Head of caudate nucleus (tissue), 42 donors: ENCODE data around the gene PCMT1.
A peak's percentile ranks its signal among the peaks of the same experiment; 100 is the strongest.
"Not testable (repeated sequence)": the region's sequence is repeated elsewhere in the genome, so short reads cannot be mapped to it uniquely, and the experiment has no call there.

Source experiments
- DNase-seq, 42 donors: peaks; one replicate each; pipeline versions ENCODE4 v3.0.0 to v3.0.0-alpha.2; 2020 to 2021; ENCODE audit warnings: mixed read lengths in 7 of 42
- intact Hi-C: fragments of 100-400 bp; cut with DNase I; formaldehyde crosslinking; loops from one replicate; pipeline ENCODE4 v1.15.0; 2022

Gene PCMT1

GRCh38 chr6:149844480-149844879 is 94.9 kb downstream of the PCMT1 start:
- DNase-seq: no peak
- intact Hi-C loops: no loop called here

- no peak for DNase-seq
- intact Hi-C loops: no loop called here
Observed at GRCh38 chr6:149845549-149845948, 96.0 kb downstream of the PCMT1 start.

- intact Hi-C loops: no loop called here
Observed at GRCh38 chr6:149846321-149846720, 96.8 kb downstream of the PCMT1 start.

DNA sequence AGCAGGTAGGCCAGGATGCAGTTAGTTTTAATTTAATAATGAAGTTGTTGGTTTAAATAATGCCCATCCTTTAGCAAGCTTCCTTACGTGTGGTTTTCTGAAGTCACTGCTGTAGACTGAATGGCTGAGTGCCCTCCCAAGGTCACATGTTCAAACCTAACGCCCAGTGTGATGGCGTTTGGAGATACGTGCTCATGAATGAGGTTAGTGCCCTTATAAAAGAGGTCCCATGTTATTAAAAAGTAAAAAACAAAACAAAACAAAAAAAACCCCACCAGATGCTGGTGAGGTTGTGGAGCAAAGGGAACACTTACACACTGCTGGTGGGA is 98.4 kb downstream of the PCMT1 start:
- intact Hi-C loops: no loop called here

More at GRCh38 chr6:149846321-149846720, 96.8 kb downstream of the PCMT1 start:
- DNase-seq: peak in 41 of 42 donors; percentile 20 to 82 (median 56)

GRCh38 chr6:149848343-149848742 is 98.8 kb downstream of the PCMT1 start:
- intact Hi-C loops, DNase-seq: not testable (repeated sequence)

More for the DNA sequence above, 98.4 kb downstream of the PCMT1 start:
- DNase-seq: no peak

DNA sequence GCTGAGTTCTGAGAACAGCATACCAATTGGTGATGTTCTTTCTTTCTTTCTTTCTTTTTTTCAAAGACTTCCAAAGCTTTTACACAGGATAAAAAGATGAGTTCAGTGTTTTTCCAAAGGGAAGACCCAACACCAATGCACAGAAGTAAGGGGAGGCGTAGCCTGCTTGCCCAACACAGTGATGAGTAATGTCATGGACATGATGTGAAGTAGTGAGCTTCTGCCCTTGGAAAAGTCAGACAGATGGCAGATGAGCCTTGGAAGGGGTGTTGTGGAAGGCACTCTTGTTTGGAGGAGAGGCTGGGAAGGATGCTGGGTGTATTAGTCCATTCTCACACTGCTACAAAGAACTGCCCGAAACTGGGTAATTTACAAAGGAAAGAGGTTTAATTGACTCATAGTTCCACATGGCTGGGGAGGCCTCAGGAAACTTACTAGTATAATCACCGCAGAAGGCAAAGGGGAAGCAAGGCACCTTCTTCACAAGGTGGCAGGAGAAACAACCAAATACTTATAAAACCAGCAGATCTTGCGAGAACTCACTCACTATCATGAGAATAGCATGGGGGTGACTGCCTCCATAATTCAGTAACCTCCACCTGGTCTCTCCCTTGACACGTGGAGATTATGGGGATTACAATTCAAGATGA is 102.0 kb downstream of the PCMT1 start:
- intact Hi-C loops: no loop called here
- no peak for DNase-seq

GRCh38 chr6:149852180-149852579 is 102.6 kb downstream of the PCMT1 start:
- DNase-seq: no peak

DNA sequence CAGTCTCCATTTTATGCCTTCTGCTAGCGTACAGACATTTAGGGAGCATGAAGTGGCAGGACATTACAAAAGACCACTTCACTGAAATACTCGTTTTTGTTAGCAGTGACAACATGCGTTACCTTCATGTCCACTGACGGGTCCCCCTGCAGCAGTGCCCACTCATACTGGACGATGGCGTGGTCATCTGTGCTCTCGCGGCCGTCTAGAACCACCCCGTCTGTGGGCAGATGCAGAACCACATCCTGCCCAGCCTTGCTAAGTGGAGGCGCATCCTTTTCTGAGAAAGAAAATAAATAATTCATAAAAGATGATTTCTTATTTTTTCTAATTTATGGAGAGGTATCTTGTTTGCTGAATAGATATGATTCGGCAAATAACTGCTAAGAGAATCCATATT is 103.3 kb downstream of the PCMT1 start:
- no peak for DNase-seq
- intact Hi-C loops: no loop called here

More at GRCh38 chr6:149852180-149852579, 102.6 kb downstream of the PCMT1 start:
- intact Hi-C loops: no loop called here

- DNase-seq, intact Hi-C loops: not testable (repeated sequence)
Observed at GRCh38 chr6:149854017-149854416, 104.5 kb downstream of the PCMT1 start.

- DNase-seq: no peak
- intact Hi-C loops: no loop called here
Observed at GRCh38 chr6:149854532-149854931, 105.0 kb downstream of the PCMT1 start.

DNA sequence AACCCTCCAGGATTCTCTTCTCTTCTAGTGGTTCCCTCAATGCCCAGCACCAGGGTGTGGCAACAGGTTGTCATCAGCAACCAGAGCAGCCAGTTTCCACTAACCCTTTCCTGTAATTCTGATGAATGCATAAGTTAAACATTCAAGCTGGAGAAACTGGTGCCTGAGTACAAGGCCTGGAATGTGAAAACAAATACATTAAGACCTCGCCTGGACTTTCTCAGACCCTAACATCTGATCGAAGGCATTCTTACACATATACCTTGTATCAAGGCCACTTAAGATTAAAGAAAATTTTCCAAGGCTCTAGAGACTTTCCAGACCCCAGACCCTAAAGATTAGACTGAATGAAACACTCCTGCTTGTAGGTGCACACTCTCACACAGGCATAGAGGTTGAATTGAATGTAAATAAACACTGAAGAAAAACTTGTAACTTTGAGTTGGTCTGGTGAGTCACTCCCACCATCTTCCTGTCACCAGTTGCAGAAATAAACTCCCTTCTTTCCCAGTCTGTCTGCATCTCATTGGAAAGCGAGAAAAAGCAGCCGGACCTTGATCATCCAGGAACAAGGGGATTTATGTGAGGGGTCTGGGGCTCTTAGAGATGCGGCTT is 105.6 kb downstream of the PCMT1 start:
- no peak for DNase-seq
- intact Hi-C loops: no loop called here

DNA sequence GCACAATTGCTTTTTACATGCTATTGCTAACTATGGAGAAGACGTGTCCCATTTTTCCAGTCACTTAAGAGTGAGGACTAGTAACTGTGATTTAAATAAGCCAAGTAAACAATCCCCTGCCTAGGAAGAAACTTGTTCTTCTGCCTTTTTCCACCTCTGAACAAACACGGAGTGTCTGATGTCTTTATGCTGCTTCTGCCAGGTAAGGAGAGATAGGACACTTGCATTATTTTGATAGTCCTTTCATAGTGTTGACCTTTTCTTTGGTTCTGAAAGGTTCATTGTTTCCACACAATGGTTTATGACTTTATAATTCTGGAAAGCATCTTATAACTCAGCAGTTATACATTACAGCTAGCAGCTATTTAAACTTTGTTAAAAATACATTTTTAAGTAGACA is 106.2 kb downstream of the PCMT1 start:
- intact Hi-C loops: no loop called here

GRCh38 chr6:149856256-149856994 is 106.9 kb downstream of the PCMT1 start:
- intact Hi-C loops: no loop called here
- no peak for DNase-seq

More for the DNA sequence above, 106.2 kb downstream of the PCMT1 start:
- DNase-seq: no peak

DNA sequence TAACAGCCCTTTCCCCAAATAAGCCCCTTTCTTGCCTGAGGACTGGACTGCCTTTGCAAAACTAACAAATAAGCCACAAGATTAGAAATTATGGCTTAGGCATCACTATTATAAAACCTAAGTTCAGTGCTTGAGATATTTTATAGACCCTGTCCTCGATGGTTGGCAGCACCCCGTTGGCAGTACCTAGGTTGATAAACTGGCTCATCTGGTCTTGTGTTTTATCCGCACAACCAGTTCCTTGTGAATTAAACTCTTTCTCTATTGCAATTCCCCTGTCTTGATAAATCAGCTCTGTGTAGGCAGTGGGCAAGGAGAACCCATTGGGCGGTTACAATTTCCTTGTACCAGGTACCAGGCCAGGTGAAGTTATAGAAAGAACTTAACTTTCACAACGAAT is 108.0 kb downstream of the PCMT1 start:
- no peak for DNase-seq
- intact Hi-C loops: no loop called here

- intact Hi-C loops: no loop called here
- DNase-seq: no peak
Observed at GRCh38 chr6:149859368-149859767, 109.8 kb downstream of the PCMT1 start.

GRCh38 chr6:149859938-149860337 is 110.4 kb downstream of the PCMT1 start:
- intact Hi-C loops: loop anchor here (5.0 to 10.0 kb wide), 2 partner anchors 143 to 295 kb away; partner anchors contain the start of genes GINM1 and LATS1

GRCh38 chr6:149860513-149860833 is 110.9 kb downstream of the PCMT1 start:
- DNase-seq: no peak

More at GRCh38 chr6:149859938-149860337, 110.4 kb downstream of the PCMT1 start:
- DNase-seq: no peak

More at GRCh38 chr6:149860513-149860833, 110.9 kb downstream of the PCMT1 start:
- intact Hi-C loops: loop anchor here (5.0 to 10.0 kb wide), 2 partner anchors 143 to 296 kb away; partner anchors contain the start of genes GINM1 and LATS1
